Fibroblast of the aortic adventitia (primary cell): ENCODE data around the gene HS2ST1. TPM values are rescaled to one million over a fixed set of nuclear protein-coding genes. Genes with fewer than 3 reads are reported as not detected.
"Not testable (repeated sequence)": the region's sequence is repeated elsewhere in the genome, so short reads cannot be mapped to it uniquely, and the experiment has no call there.

Source experiments
- DNase-seq: peaks from one replicate; pipeline ENCODE4 v3.0.0-alpha.2; 2010; ENCODE audit warnings: low read depth
- H3K4me3 ChIP-seq: 2 replicates; pipeline ENCODE4 v1.5.1; 2011; ENCODE audit warnings: low read depth, mild to moderate bottlenecking, control low read depth, low read length, moderate library complexity
- total RNA-seq: library from RNA; depleted of rRNA; stranded (reverse); fragments of >200 nt; gene quantifications from 2 replicates; pipeline ENCODE4 v1.2.3, GENCODE V29; 2012; ENCODE audit warnings: low replicate concordance
- TF ChIP-seq, protein P1 (sequence below): IDR thresholded peaks from 2 replicates; pipeline ENCODE4 v1.5.1; 2011; ENCODE audit warnings: mild to moderate bottlenecking, low read length, control low read depth, inconsistent platforms; ENCODE audit not compliant: insufficient read depth

HS2ST1 gene
- total RNA-seq, 1 donor, result 51.0 TPM

DNA sequence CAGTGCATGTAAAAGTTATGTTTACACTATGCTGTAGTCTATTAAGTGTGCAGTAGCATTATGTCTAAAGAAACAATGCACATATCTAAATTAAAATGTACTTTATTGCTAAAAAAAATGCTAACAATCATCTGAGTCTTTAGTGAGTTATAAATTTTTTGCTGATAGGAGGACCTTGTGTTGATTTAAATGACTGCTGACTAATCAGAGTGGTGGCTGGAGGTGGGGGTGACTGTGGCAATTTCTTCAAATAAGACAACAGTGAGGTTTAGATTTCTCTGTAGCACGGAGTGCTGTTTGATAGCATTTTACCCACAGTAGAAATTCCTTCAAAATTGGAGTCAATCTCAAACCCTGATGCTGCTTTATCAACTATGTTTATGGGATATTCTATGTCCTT lies 37.0 kb downstream of the HS2ST1 start:
- no peak for DNase-seq
- TF ChIP-seq, protein P1, sequence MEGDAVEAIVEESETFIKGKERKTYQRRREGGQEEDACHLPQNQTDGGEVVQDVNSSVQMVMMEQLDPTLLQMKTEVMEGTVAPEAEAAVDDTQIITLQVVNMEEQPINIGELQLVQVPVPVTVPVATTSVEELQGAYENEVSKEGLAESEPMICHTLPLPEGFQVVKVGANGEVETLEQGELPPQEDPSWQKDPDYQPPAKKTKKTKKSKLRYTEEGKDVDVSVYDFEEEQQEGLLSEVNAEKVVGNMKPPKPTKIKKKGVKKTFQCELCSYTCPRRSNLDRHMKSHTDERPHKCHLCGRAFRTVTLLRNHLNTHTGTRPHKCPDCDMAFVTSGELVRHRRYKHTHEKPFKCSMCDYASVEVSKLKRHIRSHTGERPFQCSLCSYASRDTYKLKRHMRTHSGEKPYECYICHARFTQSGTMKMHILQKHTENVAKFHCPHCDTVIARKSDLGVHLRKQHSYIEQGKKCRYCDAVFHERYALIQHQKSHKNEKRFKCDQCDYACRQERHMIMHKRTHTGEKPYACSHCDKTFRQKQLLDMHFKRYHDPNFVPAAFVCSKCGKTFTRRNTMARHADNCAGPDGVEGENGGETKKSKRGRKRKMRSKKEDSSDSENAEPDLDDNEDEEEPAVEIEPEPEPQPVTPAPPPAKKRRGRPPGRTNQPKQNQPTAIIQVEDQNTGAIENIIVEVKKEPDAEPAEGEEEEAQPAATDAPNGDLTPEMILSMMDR, result no peak
- H3K4me3 ChIP-seq, result no peak overlapping the region

DNA sequence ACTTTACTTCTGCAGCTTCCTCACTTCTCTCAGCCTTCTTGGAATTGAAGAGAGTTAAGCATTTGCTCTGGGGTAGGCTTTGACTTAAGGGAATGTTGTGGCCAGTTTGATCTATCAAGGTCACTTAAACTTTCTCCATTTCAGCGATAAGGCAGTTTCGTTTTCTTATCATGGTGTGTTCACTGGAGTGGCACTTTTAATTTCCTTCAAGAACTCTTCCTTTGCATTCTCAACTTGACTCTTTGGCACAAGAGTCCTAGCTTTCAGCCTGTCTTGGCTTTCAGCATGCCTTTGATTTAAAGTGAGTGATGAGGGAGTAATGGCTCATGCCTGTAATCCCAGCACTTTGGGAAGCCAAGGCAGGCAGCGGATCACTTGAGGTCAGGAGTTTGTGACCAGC lies 38.7 kb downstream of the HS2ST1 start:
- DNase-seq, result peak; percentile 12
- H3K4me3 ChIP-seq, result no peak overlapping the region
- TF ChIP-seq, protein P1, result no peak

DNA sequence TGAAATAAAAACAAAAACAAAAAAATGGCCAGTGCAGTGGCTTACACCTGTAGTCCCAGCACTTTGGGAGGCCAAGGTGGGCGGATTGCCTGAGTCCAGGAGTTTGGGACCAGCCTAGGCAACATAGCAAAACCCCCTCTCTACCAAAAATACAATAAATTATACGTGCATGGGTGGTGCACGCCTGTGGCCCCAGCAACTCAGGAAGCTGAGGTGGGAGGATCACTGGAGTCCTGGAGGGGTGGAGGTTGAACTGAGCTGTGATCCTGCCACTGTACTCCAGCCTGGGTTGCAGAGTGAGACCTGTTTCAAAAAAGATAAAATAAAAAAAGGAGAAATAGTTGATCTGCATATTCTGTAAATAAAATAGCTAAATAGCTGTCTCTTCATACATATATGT lies 41.2 kb downstream of the HS2ST1 start:
- TF ChIP-seq, protein P1, result no peak
- no peak for DNase-seq
- no peak overlapping the region for H3K4me3 ChIP-seq

DNA sequence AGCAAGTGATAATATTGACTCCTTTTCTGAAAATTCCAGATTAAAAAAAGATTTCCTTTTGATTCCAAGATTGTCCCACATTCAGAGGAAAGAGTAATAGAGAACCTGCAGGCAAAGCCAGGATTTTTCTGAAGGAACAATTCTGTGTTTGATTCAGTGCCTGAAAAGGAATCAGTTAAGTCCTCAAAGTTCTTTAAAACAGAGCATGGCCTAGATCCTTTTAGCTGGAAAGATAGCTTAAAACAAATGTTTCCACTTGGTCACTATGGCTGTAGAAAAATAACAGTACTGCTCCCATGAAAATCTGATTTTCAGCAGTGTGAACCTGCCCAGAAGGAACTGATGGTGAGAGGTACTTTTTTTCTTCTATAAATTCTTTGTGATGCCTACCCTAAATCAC lies 41.8 kb downstream of the HS2ST1 start:
- TF ChIP-seq, protein P1, result no peak
- H3K4me3 ChIP-seq, result no peak overlapping the region
- no peak for DNase-seq

DNA sequence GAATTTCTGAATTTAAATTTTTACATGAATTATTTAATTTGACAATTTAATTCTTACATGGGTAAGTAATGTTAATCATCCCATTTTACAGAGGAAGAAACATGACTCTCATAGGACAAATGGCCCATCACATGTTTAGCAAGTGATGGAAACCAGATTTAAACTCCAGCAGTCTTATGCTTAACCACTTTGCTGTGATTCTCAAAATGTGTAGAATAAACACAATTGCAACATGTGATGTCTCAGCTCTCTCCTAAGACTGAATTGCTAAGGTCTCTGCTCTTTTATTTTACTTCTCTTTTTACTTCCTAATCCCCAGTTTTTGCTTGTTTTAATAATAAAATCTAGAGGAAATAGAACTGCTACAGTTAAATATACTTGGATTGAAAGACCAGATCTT lies 42.8 kb downstream of the HS2ST1 start:
- no peak for DNase-seq
- H3K4me3 ChIP-seq, result no peak overlapping the region
- TF ChIP-seq, protein P1, result no peak

DNA sequence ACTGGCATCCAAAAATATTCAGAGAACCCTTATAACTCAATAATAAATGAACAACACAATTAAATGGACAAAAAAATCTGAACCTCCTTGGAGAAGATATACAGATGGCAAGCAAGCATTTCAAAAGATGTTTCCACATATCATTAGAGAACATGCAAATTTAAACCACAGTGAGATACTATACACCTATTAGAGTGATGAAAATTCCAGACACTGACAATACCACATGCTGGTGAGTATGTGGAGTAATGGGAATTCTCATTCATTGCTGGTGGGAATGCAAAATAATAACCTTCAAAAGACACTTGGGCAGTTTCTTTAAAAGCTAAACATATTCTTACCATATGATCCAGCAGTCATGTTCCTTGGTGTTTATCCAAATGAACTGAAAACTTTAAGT lies 46.1 kb downstream of the HS2ST1 start:
- no peak for DNase-seq
- TF ChIP-seq, protein P1, result no peak
- H3K4me3 ChIP-seq, result no peak overlapping the region

DNA sequence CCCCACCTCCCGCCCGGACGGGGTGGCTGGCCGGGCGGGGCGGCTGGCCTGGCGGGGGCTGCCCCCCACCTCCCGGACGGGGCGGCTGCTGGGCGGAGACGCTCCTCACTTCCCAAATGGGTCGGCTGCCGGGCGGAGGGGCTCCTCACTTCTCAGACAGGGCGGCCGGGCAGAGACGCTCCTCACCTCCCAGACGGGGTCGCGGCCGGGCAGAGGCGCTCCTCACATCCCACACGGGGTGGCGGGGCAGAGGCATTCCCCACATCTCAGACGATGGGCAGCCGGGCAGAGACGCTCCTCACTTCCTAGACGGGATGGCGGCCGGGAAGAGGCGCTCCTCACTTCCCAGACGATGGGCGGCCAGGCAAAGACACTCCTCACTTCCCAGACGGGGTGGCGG lies 49.4 kb downstream of the HS2ST1 start:
- not testable (repeated sequence) for DNase-seq, H3K4me3 ChIP-seq
